Measurements from ENCODE around the gene UNC5A. TPM values are rescaled to one million over a fixed set of nuclear protein-coding genes. Genes with fewer than 3 reads are reported as not detected.

The UNC5A gene
- total and polyA plus RNA-seq, 8 donors, result 0.09 to 3.6 (median 0.32) TPM

DNA sequence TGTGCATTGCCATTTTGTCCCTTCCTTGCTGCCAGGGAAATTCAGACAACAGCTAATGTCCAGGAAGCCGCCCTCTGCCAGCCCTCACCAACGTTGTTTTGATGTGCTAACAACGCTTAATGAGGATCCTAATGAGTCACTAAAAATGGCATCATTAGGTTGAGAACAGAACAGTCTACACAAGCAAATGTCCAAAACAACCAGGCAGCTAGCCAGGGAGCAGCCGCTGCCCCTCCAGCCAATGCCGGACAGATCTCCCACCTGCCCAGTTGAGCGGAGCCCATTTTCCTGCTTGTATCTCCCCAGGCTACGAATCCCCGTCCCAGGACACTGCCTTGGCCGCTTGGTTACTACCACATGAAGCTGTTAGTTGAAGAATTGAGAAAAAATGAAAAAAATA lies 40.4 kb upstream of the UNC5A start:
- Histone ChIP-seq H3K27ac (no peak overlapping the region), H3K4me3 (no peak overlapping the region), H3K9me3 (no peaks in the 10 kb centered on the region), H3K4me1 (no peaks in the 10 kb centered on the region), H3K27me3 (no peaks in the 10 kb centered on the region), H3K36me3 (no peaks in the 10 kb centered on the region)
- DNase-seq, result no peak
- TF ChIP-seq CTCF (IDR thresholded peaks at IDR 0.05), result no peak
- FAIRE-seq, result no peak
- ATAC-seq, result no peak
- intact Hi-C loops (cut with DNase I), result no loop called here
- 71 to 78% methylated on average over 9 of the region's 9 CpGs for WGBS, 2 donors

GRCh38 chr5:176770431-176770830 lies 39.9 kb upstream of the UNC5A start:
- Histone ChIP-seq H3K4me3 (no peak overlapping the region), H3K27ac (no peak overlapping the region), H3K9me3 (no peaks in the 10 kb centered on the region), H3K36me3 (no peaks in the 10 kb centered on the region), H3K27me3 (no peaks in the 10 kb centered on the region), H3K4me1 (no peaks in the 10 kb centered on the region)
- ATAC-seq (no peak), DNase-seq (no peak), FAIRE-seq (no peak)
- WGBS, 2 donors, result 83 to 90% methylated on average over 8 of the region's 8 CpGs
- intact Hi-C loops (cut with DNase I), result no loop called here
- TF ChIP-seq CTCF (IDR thresholded peaks at IDR 0.05), result no peak

DNA sequence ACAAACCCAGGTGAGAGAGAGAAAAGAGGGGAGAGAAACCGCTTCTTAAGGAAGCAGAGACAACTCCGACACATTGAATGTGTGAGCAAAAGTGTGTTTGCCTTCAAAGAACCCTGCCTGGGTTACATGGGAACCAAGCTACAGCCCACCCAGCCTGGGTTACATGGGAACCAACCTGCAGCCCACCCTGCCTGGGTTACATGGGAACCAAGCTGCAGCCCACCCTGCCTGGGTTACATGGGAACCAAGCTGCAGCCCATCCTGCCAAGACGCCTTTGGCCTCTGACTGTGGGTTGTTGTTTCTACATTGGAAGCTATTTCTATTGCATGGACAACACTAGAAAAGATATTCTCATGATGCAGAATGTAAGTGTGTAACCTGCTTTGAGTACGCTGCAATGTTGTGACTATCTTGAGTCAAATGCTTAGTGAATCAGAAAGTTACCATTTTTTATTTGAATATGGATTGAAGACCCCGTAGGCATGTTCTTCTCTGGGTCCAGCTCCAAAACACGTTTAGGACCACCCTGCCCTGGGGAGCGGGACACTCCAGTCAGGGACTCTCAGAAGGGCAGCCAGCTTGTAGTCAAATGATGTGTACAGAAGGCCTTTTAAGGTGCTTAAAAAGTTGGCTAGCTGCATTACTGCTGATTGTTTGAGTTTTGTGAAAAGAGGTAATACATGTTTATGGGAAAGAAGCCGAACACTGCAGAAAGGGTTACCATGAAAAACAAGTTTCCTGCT lies 39.1 kb upstream of the UNC5A start:
- no peak for TF ChIP-seq CTCF (IDR thresholded peaks at IDR 0.05)
- ATAC-seq (no peak), DNase-seq (no peak), FAIRE-seq (no peak)
- no peak overlapping the region for H3K4me3 ChIP-seq
- H3K27ac ChIP-seq, result no peak overlapping the region
- H3K4me1 ChIP-seq, result no peaks in the 10 kb centered on the region
- WGBS, 2 donors, result 73 to 81% methylated on average over 8 of the region's 8 CpGs
- H3K9me3 ChIP-seq, result no peaks in the 10 kb centered on the region
- H3K27me3 ChIP-seq, result no peaks in the 10 kb centered on the region
- intact Hi-C loops (cut with DNase I), result no loop called here
- H3K36me3 ChIP-seq, result no peaks in the 10 kb centered on the region

DNA sequence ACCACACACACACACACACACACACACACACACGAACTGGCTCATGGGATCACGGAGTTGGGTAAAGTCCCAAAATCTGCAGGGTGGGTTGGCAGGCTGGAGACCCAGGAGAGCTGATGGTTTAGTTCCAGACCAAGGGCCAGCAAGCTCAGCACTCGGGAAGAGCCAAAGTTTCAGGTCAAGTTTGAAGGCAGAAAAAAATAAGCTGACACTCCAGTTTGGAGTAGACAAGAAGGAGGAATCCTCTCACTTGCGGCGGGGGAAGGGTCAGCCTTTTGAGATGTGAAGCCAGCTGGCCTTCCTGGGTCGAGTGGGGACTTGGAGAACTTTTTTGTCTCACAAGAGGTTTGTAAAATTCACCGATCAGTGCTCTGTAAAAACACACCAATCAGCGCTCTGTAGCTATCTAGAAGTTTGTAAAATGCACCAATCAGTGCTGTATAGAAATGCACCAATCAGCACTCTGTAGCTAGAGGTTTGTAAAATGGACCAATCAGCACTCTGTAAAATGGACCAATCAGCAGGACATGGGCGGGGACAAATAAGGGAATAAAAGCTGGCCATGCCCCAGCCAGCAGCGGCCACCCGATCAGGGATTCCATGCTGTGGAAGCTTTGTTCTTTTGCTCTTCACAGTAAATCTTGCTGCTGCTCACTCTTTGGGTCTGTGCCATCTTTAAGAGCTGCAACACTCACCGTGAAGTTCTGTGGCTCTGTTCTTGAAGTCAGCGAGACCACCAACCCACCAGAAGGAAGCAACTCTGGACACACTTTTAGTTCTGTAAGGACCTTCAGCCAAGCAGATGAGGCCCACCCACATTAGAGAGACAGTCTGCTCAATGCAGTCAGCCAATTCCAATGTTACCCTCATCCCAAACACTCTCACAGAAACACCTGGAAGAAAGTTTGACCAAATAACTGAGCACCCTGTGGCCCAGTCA lies 37.8 kb upstream of the UNC5A start:
- 63% methylated on average over 13 of the region's 13 CpGs for WGBS, 2 donors
- ATAC-seq, result no peak

More for the DNA sequence above, 37.8 kb upstream of the UNC5A start:
- Histone ChIP-seq H3K9me3 (no peaks in the 10 kb centered on the region), H3K36me3 (no peaks in the 10 kb centered on the region), H3K4me1 (no peaks in the 10 kb centered on the region), H3K27me3 (no peaks in the 10 kb centered on the region), H3K27ac (no peak overlapping the region), H3K4me3 (no peak overlapping the region)
- FAIRE-seq (no peak), DNase-seq (no peak)
- TF ChIP-seq CTCF (IDR thresholded peaks at IDR 0.05), result no peak
- intact Hi-C loops (cut with DNase I), result no loop called here

All from pancreas (tissue), 10 donors.